ENCODE measurements around the gene PDGFC.
"Not testable (repeated sequence)": the region's sequence is repeated elsewhere in the genome, so short reads cannot be mapped to it uniquely, and the experiment has no call there.

PDGFC gene

DNA sequence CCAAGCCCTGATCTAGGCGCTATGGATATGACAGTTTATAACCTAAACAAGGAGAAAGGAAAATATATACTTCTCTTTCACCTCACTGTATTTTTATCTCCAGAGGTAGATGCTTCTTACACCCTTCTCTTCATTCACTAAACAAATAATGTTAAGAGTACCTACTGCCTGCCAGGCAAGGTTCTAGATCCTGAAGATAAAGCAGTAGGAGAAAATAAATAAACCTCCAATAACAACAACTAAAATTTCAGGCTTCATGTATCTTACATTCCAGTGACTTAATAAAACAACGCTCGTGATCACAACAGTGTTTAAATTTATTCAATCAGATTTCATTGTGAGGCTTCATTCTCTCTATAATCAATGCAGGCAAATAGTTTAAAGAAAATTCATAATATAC lies 20.7 kb downstream of the PDGFC start:
- DNase-seq (ENCODE audit: low read depth in 2 of 2): no peak

DNA sequence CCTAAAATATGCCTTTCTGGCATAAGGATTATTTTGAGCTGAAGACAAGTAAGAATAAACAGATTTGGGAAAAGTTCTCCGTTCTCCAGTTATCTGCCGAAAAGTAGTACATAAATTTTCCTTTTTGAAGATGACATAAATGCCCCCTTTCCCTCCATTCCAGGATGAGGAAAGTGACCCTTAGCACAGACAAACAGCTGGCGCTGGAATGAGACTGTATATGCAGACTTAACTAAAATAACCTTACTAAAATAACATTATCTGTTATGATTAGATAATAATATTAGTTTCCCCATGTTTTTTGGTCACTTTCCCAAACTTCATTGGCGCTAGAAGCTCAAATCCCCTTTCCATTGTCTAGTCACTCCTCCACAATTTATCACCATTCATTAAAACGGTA lies 21.5 kb downstream of the PDGFC start:
- no peak for DNase-seq (ENCODE audit: low read depth in 2 of 2)

DNA sequence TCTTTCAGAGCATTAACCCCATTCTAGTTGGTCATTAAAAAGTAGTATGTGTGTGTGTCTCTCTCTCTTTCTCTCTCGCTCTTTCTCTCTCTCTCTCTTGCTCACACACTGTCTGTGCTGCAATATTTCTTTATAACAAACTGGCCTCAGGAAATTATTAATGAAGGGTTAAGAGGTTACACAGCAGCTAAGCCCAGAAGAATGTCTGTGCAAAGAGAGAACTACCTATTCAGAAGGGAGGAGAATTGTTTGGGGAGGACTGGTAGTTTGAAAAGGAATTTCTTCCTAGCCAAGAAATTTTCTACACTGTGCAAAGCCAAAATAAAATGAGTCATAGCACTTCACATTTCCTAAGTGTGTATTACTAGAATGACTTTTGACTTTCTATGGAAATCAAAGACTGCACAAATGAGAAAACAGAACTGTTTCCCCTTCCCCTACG lies 22.2 kb downstream of the PDGFC start:
- DNase-seq (ENCODE audit: low read depth in 2 of 2): no peak

DNA sequence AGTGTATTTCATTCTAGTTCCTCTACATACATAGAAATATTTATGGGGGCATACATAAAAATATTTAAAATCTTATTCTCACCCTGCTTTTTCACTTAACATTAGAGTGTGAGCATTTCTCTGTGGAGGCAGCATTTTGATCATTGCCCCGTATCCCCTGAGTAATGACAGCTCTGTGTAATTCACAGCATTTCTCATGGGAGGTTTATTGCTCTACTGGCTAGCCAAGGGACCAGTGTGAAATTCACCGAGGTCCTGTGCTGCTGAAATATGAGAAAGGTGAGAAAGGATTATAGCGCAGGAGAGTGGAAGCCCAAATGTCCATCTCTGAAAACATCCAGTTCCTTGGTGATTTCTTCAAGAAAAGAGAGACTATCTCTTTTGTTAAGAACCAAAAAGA lies 22.9 kb downstream of the PDGFC start:
- DNase-seq (ENCODE audit: low read depth in 2 of 2): no peak

DNA sequence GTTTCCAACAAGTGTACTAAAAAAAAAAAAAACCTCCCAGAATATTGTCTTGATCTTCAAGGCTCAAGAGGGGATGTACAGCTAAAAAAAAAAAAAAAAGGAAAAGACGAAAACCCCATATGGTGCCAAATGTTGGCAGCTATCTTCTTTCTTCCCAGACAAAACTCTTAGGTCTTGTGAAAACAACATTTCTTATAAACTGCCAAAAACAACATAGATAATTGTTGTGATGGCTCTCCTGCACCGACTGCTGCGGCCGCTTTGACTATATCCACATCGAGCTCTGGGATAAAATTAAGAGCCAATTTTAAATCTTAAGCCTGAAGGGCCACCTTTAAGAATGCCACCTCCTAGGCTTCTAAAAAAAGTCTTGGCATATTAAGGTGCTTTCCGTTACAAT lies 23.5 kb downstream of the PDGFC start:
- no peak for DNase-seq (ENCODE audit: low read depth in 2 of 2)

DNA sequence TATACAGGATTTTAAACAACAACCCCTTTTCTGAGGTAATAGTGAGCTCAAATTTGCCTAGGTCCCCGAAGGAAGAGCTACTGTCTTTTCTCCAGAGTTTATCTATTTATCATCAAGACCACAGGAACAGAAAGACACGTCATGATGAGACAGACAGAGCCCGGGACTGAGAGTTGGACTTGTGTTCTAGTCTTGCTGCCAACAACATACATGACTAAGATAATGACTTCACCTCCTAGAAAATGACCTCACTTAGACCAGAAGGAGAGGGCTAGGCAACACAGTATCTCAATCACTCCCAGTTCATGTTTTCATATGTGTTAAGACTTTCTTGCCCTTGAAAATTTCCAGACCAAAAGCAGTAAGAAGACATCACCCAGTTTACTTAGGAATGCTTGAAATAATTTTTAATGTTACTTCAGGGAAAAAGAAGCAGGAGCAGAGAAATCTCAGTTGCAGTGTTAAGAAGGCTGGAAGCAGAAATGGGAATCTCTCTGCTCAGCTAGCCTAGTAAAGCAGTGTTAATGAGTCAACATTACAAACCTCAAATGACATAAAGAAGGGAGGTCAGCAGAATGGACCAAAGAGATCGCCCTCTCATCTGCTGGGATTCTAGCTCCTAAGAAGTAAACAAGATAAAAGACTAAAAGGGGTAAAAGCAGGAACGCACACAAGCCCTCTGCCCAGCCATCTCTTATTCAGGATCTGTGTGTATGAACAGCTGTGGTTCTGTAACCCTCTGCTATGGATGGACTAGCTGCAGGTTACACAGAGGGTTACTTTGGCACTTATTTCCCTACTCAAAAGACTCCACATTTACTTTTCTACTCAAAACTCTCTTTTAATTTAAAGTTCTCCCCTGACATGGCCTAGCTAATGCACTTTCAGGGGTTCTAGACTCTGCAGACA lies 24.8 kb downstream of the PDGFC start:
- DNase-seq (ENCODE audit: low read depth in 2 of 2): no peak

DNA sequence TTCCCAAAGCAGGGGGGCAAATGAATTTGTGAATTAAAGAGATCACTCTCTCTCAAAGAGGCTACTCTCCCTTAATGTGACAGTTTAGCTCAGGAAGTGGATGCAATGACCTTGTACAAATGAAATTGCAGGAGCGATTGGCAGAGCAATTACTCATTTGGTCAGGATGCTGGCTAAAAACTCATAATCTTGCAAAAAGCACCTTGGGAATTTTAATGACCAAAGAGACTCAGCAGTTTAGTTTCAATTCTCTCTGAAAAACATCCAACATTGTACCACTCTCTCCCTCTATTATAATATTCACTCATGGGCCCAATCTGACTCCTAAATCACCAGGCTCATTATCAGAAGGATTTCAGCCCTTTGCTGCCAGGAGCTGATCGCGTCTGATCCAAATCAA lies 26.1 kb downstream of the PDGFC start:
- no peak for DNase-seq (ENCODE audit: low read depth in 2 of 2)

DNA sequence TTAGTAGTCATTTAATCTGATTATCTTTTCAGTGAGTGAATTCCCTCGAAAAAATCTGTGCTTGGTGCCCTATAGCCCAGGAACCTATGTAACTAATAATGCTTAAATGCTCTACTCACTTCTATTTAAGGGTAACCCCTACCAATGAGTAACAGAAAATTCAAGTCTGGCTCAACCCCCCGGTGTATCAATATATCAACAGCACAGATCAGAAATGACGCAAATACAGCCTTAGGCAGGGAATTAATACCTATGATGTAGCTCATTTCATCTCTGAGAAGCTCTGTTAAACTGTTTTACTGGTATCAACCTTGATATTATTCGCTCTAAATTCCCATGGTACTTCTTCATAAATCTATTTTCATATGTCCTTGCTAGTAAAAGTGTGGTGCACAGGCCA lies 28.6 kb downstream of the PDGFC start:
- DNase-seq (ENCODE audit: low read depth in 2 of 2): no peak

DNA sequence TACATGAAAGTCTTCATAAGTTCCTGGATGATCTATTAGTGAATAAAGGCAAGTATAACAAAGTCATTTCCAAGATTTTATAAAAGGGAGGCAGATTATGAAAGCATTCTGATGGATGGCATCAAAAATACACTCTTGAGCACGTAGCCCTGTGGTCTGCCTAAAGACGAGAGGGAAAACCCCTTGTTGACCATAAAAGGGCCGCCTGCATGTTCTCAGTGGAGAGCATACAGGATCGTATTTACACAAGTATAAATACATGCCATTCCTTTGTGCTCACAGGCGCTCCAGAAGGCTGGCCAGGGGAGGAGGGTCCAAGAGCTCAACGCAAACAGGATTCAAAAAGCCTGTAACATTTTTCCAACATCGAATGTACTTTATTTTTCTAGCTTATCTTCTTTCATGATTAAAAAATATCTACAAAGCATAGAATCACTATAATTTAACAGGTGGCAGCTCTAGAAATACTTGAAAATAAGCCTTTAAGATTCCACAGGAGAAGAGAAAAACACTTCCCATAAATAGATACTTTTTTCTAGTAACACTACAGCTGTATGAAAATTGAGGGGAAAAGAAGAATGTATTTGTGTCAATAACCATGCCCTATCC lies 29.6 kb downstream of the PDGFC start:
- no peak for DNase-seq (ENCODE audit: low read depth in 2 of 2)

DNA sequence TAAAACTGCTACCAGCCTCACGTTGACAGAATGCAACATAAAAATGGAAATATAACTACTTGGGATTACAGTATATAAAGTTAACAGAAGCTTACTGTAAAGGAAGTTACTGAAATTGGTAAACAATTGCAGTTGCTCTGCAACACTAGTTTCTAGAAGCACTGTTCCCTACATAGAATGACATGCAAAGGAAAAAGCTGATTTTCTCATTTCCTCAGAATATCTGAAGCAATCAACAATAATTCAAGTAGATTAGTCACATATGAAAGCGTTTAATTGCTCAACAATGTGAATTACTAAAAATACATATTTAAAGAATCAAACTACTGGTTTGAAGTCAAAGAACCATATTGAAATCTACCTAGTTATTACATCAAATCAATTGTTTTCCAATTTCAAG lies 31.8 kb downstream of the PDGFC start:
- DNase-seq (ENCODE audit: low read depth in 2 of 2): no peak

DNA sequence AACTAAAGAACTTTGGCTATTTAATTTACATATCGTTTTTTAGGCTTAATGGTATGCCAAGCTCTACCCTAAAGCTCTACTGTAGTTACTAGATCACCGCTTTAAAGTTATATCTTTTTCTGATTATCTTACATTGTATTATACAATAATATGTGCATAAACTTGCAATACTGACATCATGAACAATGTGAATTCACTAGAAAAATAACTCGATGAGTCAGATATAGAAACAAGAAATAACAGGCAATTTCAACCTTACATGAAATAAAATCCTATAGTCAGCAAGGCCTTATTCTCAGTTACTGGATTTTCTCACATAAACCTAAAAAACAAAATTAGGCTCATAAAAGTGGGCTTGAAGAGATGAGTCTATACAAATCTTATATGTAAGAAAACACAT lies 32.5 kb downstream of the PDGFC start:
- no peak for DNase-seq (ENCODE audit: low read depth in 2 of 2)

DNA sequence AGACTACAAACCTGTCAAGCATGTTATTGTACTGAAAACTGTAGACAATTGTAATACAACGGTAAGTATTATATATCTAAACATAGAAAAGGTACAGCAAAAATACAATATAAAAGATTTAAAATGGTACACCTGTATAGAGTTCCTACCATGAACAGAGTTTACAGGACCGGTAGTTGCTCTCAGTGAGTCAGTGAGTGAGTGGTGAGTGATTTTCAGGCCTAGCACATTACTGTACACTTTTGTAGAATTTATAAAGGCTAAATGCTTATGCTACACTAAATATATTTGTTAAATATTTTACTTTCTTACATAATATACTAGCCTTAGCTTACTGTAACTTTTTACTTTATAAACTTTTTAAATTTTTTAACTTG lies 37.4 kb downstream of the PDGFC start:
- DNase-seq (ENCODE audit: low read depth in 2 of 2): no peak

DNA sequence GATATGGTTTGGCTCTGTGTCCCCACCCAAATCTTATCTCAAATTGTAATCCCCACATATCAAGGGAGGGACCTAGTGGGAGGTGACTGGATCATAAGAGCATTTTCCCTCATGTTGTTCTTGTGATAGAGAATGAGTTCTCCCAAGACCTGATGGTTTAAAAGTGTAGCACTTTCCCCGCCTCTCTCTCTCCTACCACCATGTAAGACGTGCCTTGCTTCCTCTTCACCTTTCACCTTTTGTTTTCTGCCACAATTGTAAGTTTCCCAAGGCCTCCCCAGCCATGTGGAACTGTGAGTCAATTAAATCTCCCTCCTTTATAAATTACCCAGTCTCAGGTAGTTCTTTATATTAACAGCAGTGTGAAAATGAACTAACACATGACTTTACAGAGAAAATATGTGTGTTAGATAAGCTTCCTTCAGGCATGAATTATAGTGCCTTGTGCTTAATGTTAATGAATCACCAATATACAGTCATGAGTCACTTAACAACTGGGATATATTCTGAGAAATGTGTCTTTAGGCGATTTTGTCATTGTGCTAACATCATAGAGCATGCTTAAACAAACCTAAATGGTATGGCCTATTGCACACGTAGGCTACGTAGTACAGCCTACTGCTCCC lies 37.9 kb downstream of the PDGFC start:
- DNase-seq (ENCODE audit: low read depth in 2 of 2): no peak

DNA sequence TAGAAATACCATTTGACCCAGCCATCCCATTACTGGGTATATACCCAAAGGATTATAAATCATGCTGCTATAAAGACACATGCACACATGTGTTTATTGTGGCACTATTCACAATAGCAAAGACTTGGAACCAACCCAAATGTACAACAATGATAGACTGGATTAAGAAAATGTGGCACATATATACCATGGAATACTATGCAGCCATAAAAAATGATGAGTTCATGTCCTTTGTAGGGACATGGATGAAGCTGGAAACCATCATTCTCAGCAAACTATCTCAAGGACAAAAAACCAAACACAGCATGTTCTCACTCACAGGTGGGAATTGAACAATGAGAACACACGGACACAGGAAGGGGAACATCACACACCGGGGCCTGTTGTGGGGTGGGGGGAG lies 39.2 kb downstream of the PDGFC start:
- not testable (repeated sequence) for DNase-seq (ENCODE audit: low read depth in 2 of 2)

DNA sequence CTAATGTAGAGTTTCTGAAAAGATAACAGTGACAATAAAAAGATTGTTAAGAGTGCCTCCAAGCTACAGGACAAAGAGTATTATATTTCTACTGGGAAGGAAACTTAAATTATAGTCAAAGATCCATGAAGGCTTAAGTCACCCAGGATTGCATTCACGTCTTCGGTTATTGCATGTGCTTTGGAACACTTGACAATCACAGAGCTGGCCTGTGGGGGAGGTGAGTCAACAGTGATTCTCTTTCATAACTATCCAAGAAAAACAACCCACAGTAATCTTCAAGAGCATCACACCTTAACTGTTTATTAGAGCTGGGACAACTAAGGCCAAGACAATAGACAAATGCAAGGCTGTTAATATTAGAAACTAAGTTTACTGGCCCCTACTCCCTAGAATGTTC lies 40.3 kb downstream of the PDGFC start:
- no peak for DNase-seq (ENCODE audit: low read depth in 2 of 2)

DNA sequence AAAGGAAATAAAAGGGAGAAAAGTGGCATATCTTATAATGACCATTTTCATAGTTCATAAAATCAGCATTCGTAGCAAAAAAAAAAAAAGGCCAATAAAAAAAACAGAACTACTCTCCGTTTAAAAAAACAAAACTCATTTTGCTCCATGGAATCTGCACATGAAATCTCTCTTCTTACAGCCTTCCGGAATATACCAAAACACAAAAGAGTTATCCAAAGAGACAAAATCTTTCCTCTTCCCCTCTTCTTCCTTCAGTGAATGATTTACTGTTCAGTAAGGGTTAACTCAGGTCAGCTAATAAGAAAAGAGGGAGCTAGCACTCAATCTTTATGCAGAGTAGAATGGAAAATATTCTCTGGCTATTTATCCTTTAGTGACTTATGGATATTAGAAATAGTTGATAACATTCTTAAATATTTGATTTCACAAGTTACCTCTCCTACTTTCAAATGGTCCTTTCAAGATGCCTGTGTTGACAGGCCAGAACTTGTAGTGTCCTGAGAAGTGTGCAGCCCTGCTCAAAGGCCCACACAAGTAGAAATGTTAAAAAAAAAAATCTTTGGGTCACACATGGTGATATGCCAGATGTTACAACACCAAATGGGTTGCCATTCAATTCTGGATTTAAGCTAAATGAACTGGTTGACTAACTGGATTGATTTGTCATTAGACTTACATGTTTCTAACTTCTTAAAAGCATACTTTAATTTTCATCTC lies 42.1 kb downstream of the PDGFC start:
- no peak for DNase-seq (ENCODE audit: low read depth in 2 of 2)

DNA sequence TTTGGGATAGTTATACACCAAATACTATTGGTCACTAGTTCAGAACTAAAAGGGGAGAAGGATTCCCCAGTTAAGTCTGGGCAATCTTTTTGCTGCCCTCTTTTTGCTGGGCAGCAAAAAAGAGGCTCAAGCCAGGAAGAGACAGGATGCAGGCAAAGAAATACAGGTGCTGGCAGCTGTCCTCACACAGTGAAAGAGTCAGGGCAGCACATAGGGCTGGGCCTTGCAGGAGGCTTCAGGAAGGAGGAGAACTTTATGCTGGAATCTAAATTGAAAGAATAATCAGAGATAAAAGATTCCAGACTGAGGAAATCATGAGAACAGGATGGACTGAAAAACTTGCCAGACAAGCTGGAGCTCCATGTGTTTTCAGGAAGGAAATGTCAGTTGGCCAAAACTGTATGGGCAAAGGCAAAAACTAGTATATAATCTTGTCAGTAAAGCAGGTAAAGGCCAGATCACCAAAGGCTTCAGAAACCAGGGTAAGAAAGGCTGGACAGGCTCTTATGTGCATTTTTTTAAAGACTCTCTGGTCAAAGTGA lies 46.8 kb downstream of the PDGFC start:
- no peak for DNase-seq (ENCODE audit: low read depth in 2 of 2)

DNA sequence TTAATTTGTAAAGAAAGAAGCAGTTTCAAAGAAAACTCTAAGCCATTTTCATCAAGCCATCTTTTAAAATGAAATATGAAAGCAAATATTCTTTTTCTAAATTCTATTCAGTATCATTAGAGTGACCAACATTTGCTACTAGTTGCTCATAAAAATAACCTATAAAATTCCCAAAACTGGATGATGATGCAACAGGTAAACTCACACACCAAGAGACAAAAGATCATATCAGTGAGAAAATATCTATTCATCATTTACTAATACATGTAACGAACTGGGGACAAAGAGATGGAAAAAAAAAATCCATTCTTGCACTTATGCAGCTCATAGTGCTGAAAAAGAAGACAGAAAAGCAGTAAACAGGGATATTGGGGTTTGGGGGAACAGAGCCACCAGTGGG lies 48.1 kb downstream of the PDGFC start:
- no peak for DNase-seq (ENCODE audit: low read depth in 2 of 2)

DNA sequence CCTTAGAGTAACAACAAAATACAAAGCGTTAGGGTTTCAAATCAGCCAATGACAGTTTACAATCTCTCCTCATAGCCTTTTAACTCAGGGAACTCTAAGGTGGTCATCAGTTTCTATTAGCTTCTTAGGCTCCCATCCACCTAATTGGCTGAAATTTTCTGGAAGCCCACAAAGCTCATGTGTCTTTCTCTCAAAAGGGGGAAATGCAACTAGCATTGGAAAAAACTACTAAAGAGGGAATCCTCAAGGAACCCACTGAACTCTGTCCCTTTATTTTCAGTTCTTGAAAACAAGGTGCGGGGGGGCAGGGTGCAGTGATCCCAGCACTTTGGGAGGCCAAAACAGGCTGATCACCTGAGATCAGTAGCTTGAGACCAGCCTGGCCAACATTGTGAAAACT lies 56.4 kb downstream of the PDGFC start:
- DNase-seq (ENCODE audit: low read depth in 2 of 2): no peak

DNA sequence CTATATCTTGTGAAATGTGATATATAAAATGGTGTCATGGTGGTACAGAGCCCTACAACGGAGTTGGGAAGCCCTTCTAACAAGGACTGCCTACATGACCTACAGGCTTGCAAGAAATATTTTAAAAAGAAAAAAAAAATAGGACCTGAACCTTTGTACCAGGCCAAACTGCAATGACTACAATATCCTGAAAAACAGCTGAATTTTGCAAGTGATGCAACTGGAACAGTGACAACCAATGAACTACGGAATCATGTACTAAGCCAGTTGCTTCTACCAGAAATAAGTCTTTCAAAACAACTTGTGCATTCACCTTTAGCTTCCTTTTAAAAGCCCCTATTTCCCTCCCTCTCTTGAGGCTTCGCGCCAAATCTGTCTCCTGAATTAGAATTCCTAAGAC lies 58.4 kb downstream of the PDGFC start:
- DNase-seq (ENCODE audit: low read depth in 2 of 2): no peak

DNA sequence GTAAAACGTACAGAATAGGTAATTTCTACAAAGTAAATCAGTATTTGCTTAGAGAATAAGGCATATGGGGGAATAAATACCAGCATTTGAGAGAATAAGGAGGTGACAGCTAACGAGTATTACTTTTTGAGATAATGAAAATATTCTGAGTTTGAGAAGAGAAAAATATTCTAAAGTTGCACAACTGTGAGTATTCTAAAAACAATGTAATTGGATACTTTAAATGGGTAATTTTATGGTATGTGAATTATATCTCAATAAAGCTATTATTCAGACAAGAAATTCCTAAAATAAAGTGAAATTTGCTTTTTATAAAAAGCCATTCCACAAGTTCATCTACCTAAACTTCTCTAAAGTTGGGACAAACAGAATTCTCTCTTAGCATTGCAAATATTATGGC lies 62.6 kb downstream of the PDGFC start:
- DNase-seq (ENCODE audit: low read depth in 2 of 2): no peak

DNA sequence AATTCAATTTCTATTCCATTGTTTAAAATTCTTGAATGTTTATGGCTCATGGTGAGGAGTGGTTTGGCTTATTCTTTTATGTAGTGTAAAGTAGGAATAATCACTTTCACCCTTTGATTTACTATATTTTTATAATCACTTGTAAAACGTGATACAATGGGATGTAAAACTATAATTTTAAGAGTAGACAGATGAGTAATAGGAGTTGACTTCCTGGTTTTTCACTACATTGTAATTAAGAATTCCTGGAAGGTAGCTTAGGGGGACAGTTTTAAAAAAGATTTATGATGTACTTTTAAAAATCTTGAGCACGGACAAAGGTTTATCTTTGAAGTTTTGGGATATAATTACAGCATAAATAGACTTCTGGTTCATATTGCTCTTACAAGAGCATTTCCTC lies 65.3 kb downstream of the PDGFC start:
- no peak for DNase-seq (ENCODE audit: low read depth in 2 of 2)
